NOMO-1 treated with DMSO at 0.1 percent for 48 hours (cell line): ENCODE data around the gene FXYD2.

Experiments
- DNase-seq: peaks from one replicate; lab custom pipeline; 2025; ENCODE audit not compliant: unreplicated experiment; lab: John Stamatoyannopoulos, UW

The FXYD2 gene

DNA sequence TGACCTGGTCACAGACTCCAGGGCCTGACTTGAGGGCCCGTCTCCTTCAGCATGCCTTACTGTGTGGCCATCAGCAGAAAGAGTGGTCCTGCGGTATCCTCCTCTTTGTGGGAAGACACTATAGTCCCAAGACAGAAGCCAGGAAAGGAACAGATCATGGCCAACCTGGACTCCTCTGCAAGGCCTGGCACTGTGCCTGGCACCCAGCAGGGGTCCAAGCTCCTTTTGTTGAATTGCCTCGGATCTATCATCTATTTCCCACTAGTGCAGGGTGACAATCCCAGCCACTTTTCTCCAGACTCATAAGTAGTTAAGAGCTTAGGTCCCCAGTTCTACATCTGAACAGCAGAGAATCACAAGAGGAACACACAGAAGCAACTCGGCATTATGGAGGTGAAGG lies 54.5 kb downstream of the FXYD2 start:
- no peak for DNase-seq
